HepG2 (cell line): ENCODE data around the gene TMEM132D.

Experiments used
- EP300 ChIP-seq, 3 experiments: sonication (generic) in 1 of 3; formaldehyde crosslinking in 1 of 3; IDR thresholded peaks; 2 replicates each; pipeline versions ENCODE4 v1.5.1 to v1.6.1; 2011 to 2020; ENCODE audit warnings: low read depth in 2 of 3, low read length in 2 of 3, borderline replicate concordance in 1 of 3, improper control_type of control experiment in 1 of 3, mild to moderate bottlenecking in 1 of 3, missing genetic modification reagents in 1 of 3, moderate library complexity in 1 of 3
- GABPB1 ChIP-seq: IDR thresholded peaks from 2 replicates; pipeline ENCODE4 v1.6.1; 2016; ENCODE audit warnings: mild to moderate bottlenecking, missing genetic modification reagents, moderate library complexity, missing compliant biosample characterization
- ZFP36 ChIP-seq: fragments of 150-350 bp; IDR thresholded peaks from 2 replicates; pipeline ENCODE4 v1.6.1; 2018; ENCODE audit warnings: borderline replicate concordance, low read length, low read depth; ENCODE audit not compliant: partially characterized antibody
- ZNF639 ChIP-seq: conservative IDR thresholded peaks from 2 replicates; pipeline ENCODE4 v1.6.1; 2018; ENCODE audit warnings: missing genetic modification reagents
- TF ChIP-seq, protein P1 (sequence below): sonication (generic); formaldehyde crosslinking; IDR thresholded peaks from 2 replicates; pipeline ENCODE4 v1.5.0; 2020; ENCODE audit warnings: mild to moderate bottlenecking, missing genetic modification reagents, moderate library complexity

- no peak for TF ChIP-seq ZFP36
- no peak for TF ChIP-seq ZNF639 (CRISPR knock-in tag)
- TF ChIP-seq GABPB1: no peak
- no peak for TF ChIP-seq EP300 (IDR thresholded peaks at IDR 0.05; ENCODE audit: low read depth in 2 of 2, low read length in 2 of 2)
- no peak for TF ChIP-seq EP300 (CRISPR knock-in tag; IDR thresholded peaks at IDR 0.05; ENCODE audit: borderline replicate concordance)
- TF ChIP-seq, protein P1, sequence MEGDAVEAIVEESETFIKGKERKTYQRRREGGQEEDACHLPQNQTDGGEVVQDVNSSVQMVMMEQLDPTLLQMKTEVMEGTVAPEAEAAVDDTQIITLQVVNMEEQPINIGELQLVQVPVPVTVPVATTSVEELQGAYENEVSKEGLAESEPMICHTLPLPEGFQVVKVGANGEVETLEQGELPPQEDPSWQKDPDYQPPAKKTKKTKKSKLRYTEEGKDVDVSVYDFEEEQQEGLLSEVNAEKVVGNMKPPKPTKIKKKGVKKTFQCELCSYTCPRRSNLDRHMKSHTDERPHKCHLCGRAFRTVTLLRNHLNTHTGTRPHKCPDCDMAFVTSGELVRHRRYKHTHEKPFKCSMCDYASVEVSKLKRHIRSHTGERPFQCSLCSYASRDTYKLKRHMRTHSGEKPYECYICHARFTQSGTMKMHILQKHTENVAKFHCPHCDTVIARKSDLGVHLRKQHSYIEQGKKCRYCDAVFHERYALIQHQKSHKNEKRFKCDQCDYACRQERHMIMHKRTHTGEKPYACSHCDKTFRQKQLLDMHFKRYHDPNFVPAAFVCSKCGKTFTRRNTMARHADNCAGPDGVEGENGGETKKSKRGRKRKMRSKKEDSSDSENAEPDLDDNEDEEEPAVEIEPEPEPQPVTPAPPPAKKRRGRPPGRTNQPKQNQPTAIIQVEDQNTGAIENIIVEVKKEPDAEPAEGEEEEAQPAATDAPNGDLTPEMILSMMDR (CRISPR knock-in tag): no peak
These were observed 436.5 kb downstream of the TMEM132D start for GRCh38 chr12:129467289-129467688.
